ENCODE results near the gene CFLAR.
"Not testable (repeated sequence)": the region's sequence is repeated elsewhere in the genome, so short reads cannot be mapped to it uniquely, and the experiment has no call there.

Gene CFLAR

DNA sequence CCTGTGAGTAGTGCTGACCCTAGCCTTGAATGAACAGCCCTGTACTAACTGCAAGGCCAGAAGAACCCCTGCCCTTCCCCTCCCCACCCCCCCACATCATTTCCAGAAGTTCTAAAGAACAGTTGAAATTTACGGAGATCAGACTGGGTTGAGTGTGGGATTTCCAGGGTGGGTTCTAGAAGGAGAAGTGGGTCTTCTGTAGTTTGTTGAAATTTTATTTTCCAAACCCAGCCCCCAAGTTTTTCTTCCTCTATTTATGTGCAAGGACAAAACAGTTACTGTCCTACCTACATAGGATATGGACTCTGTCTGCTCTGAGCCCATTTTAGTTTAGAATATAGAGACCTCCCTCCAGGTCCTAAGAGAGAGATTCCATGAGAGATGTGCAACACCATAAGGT lies 40.7 kb downstream of the CFLAR start:
- Histone ChIP-seq H3K4me3 (ENCODE audit: low read depth in 1 of 2, low read length in 2 of 2) (no peak overlapping the region), H3K27ac (ENCODE audit: low read depth, low read length) (no peak overlapping the region), H3K36me3 (ENCODE audit: control insufficient read depth in 1 of 2, insufficient read depth in 2 of 2, low read length in 2 of 2) (peaks cover 43 to 63% of the 10 kb centered on the region in 2 donors), H3K9ac (ENCODE audit: low read depth in 1 of 2, low read length in 2 of 2) (no peak overlapping the region), H3K4me1 (ENCODE audit: control insufficient read depth in 1 of 2, insufficient read depth in 2 of 2, low read length in 2 of 2) (peaks cover 24 to 26% of the 10 kb centered on the region in 2 donors), H3K9me3 (ENCODE audit: control insufficient read depth in 1 of 2, low read length in 2 of 2) (no peaks in the 10 kb centered on the region), H3K27me3 (ENCODE audit: control insufficient read depth in 1 of 2, insufficient read depth in 2 of 2, low read length in 2 of 2) (no peaks in the 10 kb centered on the region)

DNA sequence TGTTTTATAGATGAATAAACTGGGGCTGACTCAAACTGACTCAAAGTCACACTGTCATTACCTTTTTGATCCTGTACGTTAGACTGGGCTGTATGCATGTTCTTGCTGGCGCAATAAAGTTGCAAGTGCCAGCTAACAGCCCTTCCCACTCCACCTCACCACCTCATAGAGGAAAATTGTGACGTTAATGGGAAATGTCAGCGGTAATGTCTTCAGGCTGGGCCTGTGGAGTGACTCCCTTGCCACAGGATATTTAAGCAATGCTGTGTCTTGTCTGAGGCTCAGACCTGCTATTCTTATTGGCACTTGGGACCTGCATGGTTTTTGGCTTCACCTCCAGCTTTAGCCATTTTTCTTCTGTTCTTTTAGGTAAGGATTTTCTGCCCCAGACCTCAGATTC lies 41.7 kb downstream of the CFLAR start:
- Histone ChIP-seq H3K27ac (ENCODE audit: low read depth, low read length) (peak overlapping the region; percentile 64), H3K36me3 (ENCODE audit: control insufficient read depth in 1 of 2, insufficient read depth in 2 of 2, low read length in 2 of 2) (peaks cover 41 to 68% of the 10 kb centered on the region in 2 donors), H3K9ac (ENCODE audit: low read depth in 1 of 2, low read length in 2 of 2) (peak overlapping the region; percentile 16 to 52), H3K27me3 (ENCODE audit: control insufficient read depth in 1 of 2, insufficient read depth in 2 of 2, low read length in 2 of 2) (no peaks in the 10 kb centered on the region), H3K4me1 (ENCODE audit: control insufficient read depth in 1 of 2, insufficient read depth in 2 of 2, low read length in 2 of 2) (peaks cover 14 to 19% of the 10 kb centered on the region in 2 donors), H3K9me3 (ENCODE audit: control insufficient read depth in 1 of 2, low read length in 2 of 2) (no peaks in the 10 kb centered on the region), H3K4me3 (ENCODE audit: low read depth in 1 of 2, low read length in 2 of 2) (peak overlapping the region; percentile 20 to 29)

DNA sequence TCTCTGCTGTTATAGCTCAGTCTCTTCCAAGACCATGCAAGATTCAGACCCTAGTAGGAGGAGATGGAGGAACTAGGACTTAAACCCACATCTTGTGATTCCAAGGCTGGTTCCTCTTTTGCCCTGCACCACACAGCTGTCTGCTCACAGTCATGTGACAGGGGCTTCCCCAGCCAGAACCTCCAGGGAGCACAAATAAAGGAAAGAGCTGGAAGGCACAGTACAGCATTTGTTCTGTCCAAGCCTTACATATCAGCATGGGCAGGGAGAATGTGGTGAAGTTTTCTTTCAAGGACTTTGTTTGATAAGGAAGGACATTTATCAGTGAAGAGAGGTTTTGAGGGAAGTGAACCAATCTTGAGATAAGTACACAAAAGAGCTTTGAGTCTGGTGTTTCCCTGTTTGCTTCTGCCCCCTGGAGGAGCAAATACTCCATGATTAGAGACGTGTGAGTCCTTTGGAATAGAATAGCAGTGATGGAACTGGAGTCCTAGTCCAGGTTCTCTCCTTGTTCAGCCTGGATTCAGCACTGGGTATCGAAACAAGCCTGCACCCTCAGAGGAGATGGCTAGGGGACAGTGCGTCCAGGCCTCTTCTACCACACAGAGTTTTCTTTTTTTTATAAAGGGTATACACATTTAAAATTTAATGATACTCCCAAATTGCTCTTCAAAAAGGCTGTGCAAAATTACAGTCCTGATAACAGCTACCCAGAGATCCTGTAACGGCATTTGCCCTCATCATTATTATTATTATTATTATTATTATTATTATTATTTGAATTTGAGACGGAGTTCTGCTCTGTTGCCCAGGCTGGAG lies 42.4 kb downstream of the CFLAR start:
- peak overlapping the region; percentile 20 to 29 for H3K4me3 ChIP-seq (ENCODE audit: low read depth in 1 of 2, low read length in 2 of 2)
- H3K4me1 ChIP-seq (ENCODE audit: control insufficient read depth in 1 of 2, insufficient read depth in 2 of 2, low read length in 2 of 2): peaks cover 11 to 14% of the 10 kb centered on the region in 2 donors
- H3K27me3 ChIP-seq (ENCODE audit: control insufficient read depth in 1 of 2, insufficient read depth in 2 of 2, low read length in 2 of 2): no peaks in the 10 kb centered on the region
- H3K27ac ChIP-seq (ENCODE audit: low read depth, low read length): peak overlapping the region; percentile 64
- H3K36me3 ChIP-seq (ENCODE audit: control insufficient read depth in 1 of 2, insufficient read depth in 2 of 2, low read length in 2 of 2): peaks cover 41 to 68% of the 10 kb centered on the region in 2 donors
- H3K9me3 ChIP-seq (ENCODE audit: control insufficient read depth in 1 of 2, low read length in 2 of 2): no peaks in the 10 kb centered on the region
- H3K9ac ChIP-seq (ENCODE audit: low read depth in 1 of 2, low read length in 2 of 2): peak overlapping the region; percentile 16 to 52

- Histone ChIP-seq H3K27ac (ENCODE audit: low read depth, low read length) (no peak overlapping the region), H3K36me3 (ENCODE audit: control insufficient read depth in 1 of 2, insufficient read depth in 2 of 2, low read length in 2 of 2) (peaks cover 42 to 59% of the 10 kb centered on the region in 2 donors), H3K9ac (ENCODE audit: low read depth in 1 of 2, low read length in 2 of 2) (no peak overlapping the region), H3K9me3 (ENCODE audit: control insufficient read depth in 1 of 2, low read length in 2 of 2) (no peaks in the 10 kb centered on the region), H3K4me1 (ENCODE audit: control insufficient read depth in 1 of 2, insufficient read depth in 2 of 2, low read length in 2 of 2) (no peaks in the 10 kb centered on the region), H3K4me3 (ENCODE audit: low read depth in 1 of 2, low read length in 2 of 2) (no peak overlapping the region), H3K27me3 (ENCODE audit: control insufficient read depth in 1 of 2, insufficient read depth in 2 of 2, low read length in 2 of 2) (no peaks in the 10 kb centered on the region)
Measured at GRCh38 chr2:201164166-201164565, 48.2 kb downstream of the CFLAR start.

GRCh38 chr2:201167546-201167945 lies 51.6 kb downstream of the CFLAR start:
- Histone ChIP-seq H3K4me1 (ENCODE audit: control insufficient read depth in 1 of 2, insufficient read depth in 2 of 2, low read length in 2 of 2) (no peaks in the 10 kb centered on the region), H3K27ac (ENCODE audit: low read depth, low read length) (no peak overlapping the region), H3K9me3 (ENCODE audit: control insufficient read depth in 1 of 2, low read length in 2 of 2) (no peaks in the 10 kb centered on the region), H3K4me3 (ENCODE audit: low read depth in 1 of 2, low read length in 2 of 2) (no peak overlapping the region), H3K27me3 (ENCODE audit: control insufficient read depth in 1 of 2, insufficient read depth in 2 of 2, low read length in 2 of 2) (no peaks in the 10 kb centered on the region), H3K9ac (ENCODE audit: low read depth in 1 of 2, low read length in 2 of 2) (no peak overlapping the region), H3K36me3 (ENCODE audit: control insufficient read depth in 1 of 2, insufficient read depth in 2 of 2, low read length in 2 of 2) (peaks cover 24 to 33% of the 10 kb centered on the region in 2 donors)

DNA sequence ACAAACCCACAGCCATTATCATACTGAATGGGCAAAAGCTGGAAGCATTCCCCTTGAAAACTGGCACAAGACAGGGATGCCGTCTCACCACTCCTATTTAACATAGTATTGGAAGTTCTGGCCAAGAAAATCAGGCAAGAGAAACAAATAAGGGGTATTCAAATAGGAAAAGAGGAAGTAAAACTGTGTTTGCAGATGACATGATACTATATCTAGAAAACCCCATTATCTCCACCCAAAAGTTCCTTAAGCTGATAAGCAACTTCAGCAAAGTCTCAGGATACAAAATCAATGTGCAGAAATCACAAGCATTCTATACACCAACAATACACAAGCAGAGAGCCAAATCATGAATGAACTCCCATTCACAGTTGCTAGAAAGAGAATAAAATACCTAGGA lies 52.5 kb downstream of the CFLAR start:
- H3K27ac ChIP-seq (ENCODE audit: low read depth, low read length); H3K27me3 ChIP-seq (ENCODE audit: control insufficient read depth in 1 of 2, insufficient read depth in 2 of 2, low read length in 2 of 2); H3K9ac ChIP-seq (ENCODE audit: low read depth in 1 of 2, low read length in 2 of 2); H3K4me1 ChIP-seq (ENCODE audit: control insufficient read depth in 1 of 2, insufficient read depth in 2 of 2, low read length in 2 of 2); H3K4me3 ChIP-seq (ENCODE audit: low read depth in 1 of 2, low read length in 2 of 2); H3K9me3 ChIP-seq (ENCODE audit: control insufficient read depth in 1 of 2, low read length in 2 of 2): not testable (repeated sequence)
- H3K36me3 ChIP-seq (ENCODE audit: control insufficient read depth in 1 of 2, insufficient read depth in 2 of 2, low read length in 2 of 2): peaks cover 15 to 23% of the 10 kb centered on the region in 2 donors

DNA sequence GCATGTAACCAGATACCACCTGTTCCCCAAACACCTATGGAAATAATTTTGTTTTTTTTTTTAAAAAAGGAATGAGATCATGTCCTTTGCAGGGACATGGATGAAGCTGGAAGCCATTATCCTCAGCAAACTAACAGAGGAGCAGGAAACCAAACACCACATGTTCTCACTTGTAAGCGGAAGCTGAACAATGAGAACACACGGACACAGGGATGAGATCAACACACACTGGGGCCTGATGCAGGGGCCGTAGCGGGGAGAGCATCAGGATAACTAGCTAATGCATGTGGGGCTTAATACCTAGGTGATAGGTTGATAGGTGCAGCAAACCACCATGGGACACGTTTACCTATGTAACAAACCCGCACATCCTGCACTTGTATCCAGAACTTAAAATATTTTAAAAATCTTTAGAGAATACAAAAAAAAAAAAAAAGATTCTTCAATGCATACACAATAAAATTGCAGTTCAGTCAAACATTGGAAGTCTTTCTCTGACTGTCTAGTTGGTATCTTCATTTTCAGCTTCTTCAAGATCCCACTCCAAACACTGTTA lies 55.4 kb downstream of the CFLAR start:
- H3K9ac ChIP-seq (ENCODE audit: low read depth in 1 of 2, low read length in 2 of 2): no peak overlapping the region
- H3K4me1 ChIP-seq (ENCODE audit: control insufficient read depth in 1 of 2, insufficient read depth in 2 of 2, low read length in 2 of 2): peaks cover under 1 to 1% of the 10 kb centered on the region in 2 donors
- no peaks in the 10 kb centered on the region for H3K9me3 ChIP-seq (ENCODE audit: control insufficient read depth in 1 of 2, low read length in 2 of 2)
- H3K4me3 ChIP-seq (ENCODE audit: low read depth in 1 of 2, low read length in 2 of 2): no peak overlapping the region
- H3K27ac ChIP-seq (ENCODE audit: low read depth, low read length): no peak overlapping the region
- H3K36me3 ChIP-seq (ENCODE audit: control insufficient read depth in 1 of 2, insufficient read depth in 2 of 2, low read length in 2 of 2): peaks cover 0 to 8% of the 10 kb centered on the region in 2 donors
- H3K27me3 ChIP-seq (ENCODE audit: control insufficient read depth in 1 of 2, insufficient read depth in 2 of 2, low read length in 2 of 2): no peaks in the 10 kb centered on the region

GRCh38 chr2:201172279-201172678 lies 56.3 kb downstream of the CFLAR start:
- no peak overlapping the region for H3K27ac ChIP-seq (ENCODE audit: low read depth, low read length)
- peaks cover 0 to 5% of the 10 kb centered on the region in 2 donors for H3K36me3 ChIP-seq (ENCODE audit: control insufficient read depth in 1 of 2, insufficient read depth in 2 of 2, low read length in 2 of 2)
- peaks cover 2 to 4% of the 10 kb centered on the region in 2 donors for H3K4me1 ChIP-seq (ENCODE audit: control insufficient read depth in 1 of 2, insufficient read depth in 2 of 2, low read length in 2 of 2)
- no peak overlapping the region for H3K9ac ChIP-seq (ENCODE audit: low read depth in 1 of 2, low read length in 2 of 2)
- H3K27me3 ChIP-seq (ENCODE audit: control insufficient read depth in 1 of 2, insufficient read depth in 2 of 2, low read length in 2 of 2): no peaks in the 10 kb centered on the region
- H3K4me3 ChIP-seq (ENCODE audit: low read depth in 1 of 2, low read length in 2 of 2): no peak overlapping the region
- no peaks in the 10 kb centered on the region for H3K9me3 ChIP-seq (ENCODE audit: control insufficient read depth in 1 of 2, low read length in 2 of 2)

DNA sequence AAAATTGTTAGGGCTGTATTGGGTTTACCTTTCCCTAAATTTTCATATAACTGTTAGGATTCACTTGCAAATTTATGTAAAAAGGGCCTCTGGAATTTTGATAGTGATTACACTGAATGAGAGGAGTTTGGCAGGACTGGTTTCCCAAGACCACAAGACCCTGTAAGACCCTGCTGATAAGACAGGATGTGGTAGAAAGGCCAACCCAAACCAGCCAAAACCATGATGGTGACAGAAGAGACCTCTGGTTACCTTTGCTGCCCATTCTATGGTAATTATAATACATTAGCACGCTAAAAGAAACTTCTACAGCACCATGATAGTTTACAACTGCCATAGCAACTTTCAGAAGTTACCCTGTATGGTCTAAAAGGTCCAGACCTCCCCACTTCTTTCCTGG lies 58.7 kb downstream of the CFLAR start:
- H3K27me3 ChIP-seq (ENCODE audit: control insufficient read depth in 1 of 2, insufficient read depth in 2 of 2, low read length in 2 of 2): no peaks in the 10 kb centered on the region
- no peaks in the 10 kb centered on the region for H3K36me3 ChIP-seq (ENCODE audit: control insufficient read depth in 1 of 2, insufficient read depth in 2 of 2, low read length in 2 of 2)
- no peaks in the 10 kb centered on the region for H3K9me3 ChIP-seq (ENCODE audit: control insufficient read depth in 1 of 2, low read length in 2 of 2)
- no peak overlapping the region for H3K9ac ChIP-seq (ENCODE audit: low read depth in 1 of 2, low read length in 2 of 2)
- no peak overlapping the region for H3K4me3 ChIP-seq (ENCODE audit: low read depth in 1 of 2, low read length in 2 of 2)
- H3K27ac ChIP-seq (ENCODE audit: low read depth, low read length): no peak overlapping the region
- H3K4me1 ChIP-seq (ENCODE audit: control insufficient read depth in 1 of 2, insufficient read depth in 2 of 2, low read length in 2 of 2): peaks cover 2 to 4% of the 10 kb centered on the region in 2 donors

GRCh38 chr2:201176081-201176481 lies 60.1 kb downstream of the CFLAR start:
- H3K9ac ChIP-seq (ENCODE audit: low read depth in 1 of 2, low read length in 2 of 2): no peak overlapping the region
- peak overlapping the region in 1 of 2 donors; percentile 34 for H3K4me3 ChIP-seq (ENCODE audit: low read depth in 1 of 2, low read length in 2 of 2)
- no peak overlapping the region for H3K27ac ChIP-seq (ENCODE audit: low read depth, low read length)
- no peaks in the 10 kb centered on the region for H3K9me3 ChIP-seq (ENCODE audit: control insufficient read depth in 1 of 2, low read length in 2 of 2)
- H3K27me3 ChIP-seq (ENCODE audit: control insufficient read depth in 1 of 2, insufficient read depth in 2 of 2, low read length in 2 of 2): no peaks in the 10 kb centered on the region
- H3K4me1 ChIP-seq (ENCODE audit: control insufficient read depth in 1 of 2, insufficient read depth in 2 of 2, low read length in 2 of 2): peaks cover 2 to 9% of the 10 kb centered on the region in 2 donors
- no peaks in the 10 kb centered on the region for H3K36me3 ChIP-seq (ENCODE audit: control insufficient read depth in 1 of 2, insufficient read depth in 2 of 2, low read length in 2 of 2)

All from duodenal mucosa (tissue), 2 donors.